Measurements from ENCODE around the gene MTX1. TPM values are rescaled to one million over a fixed set of nuclear protein-coding genes. Genes with fewer than 3 reads are reported as not detected.

Gene MTX1
- total and polyA plus RNA-seq, 2 donors from 2014 or later (not counting 2 experiments from before 2014, with no cell fraction given): 72.2 to 92.6 TPM

Other genes with a start within 250 kb of the MTX1 start
- gene PYGO2, start 246.9 kb upstream of the MTX1 start, total RNA-seq: 24.7 and 27.3 TPM in 2 replicates
- gene PYGO2, start 246.9 kb upstream of the MTX1 start, polyA plus RNA-seq: 17.1 and 19.4 TPM in 2 replicates
- 187 and 211 TPM in 2 replicates for gene SHC1, start 237.9 kb upstream of the MTX1 start, total RNA-seq
- gene SHC1, start 237.9 kb upstream of the MTX1 start, polyA plus RNA-seq: 135 and 145 TPM in 2 replicates
- gene CKS1B, start 234.0 kb upstream of the MTX1 start, total RNA-seq: 236 and 285 TPM in 2 replicates
- gene CKS1B, start 234.0 kb upstream of the MTX1 start, polyA plus RNA-seq: 332 and 402 TPM in 2 replicates
- gene FLAD1, start 225.4 kb upstream of the MTX1 start, total RNA-seq: 52.9 and 61.6 TPM in 2 replicates
- 51.1 and 54.6 TPM in 2 replicates for gene FLAD1, start 225.4 kb upstream of the MTX1 start, polyA plus RNA-seq
- gene LENEP, start 215.1 kb upstream of the MTX1 start, total RNA-seq: not detected in 2 replicates
- not detected in 2 replicates for gene LENEP, start 215.1 kb upstream of the MTX1 start, polyA plus RNA-seq
- gene ZBTB7B, start 205.9 kb upstream of the MTX1 start, total RNA-seq: 26.2 and 32.8 TPM in 2 replicates
- 17.3 and 19.4 TPM in 2 replicates for gene ZBTB7B, start 205.9 kb upstream of the MTX1 start, polyA plus RNA-seq
- 0.07 and 0.27 TPM in 2 replicates for gene DCST2, start 174.9 kb upstream of the MTX1 start, total RNA-seq
- 0.11 and 0.12 TPM in 2 replicates for gene DCST2, start 174.9 kb upstream of the MTX1 start, polyA plus RNA-seq
- not detected in 2 replicates for gene DCST1, start 174.9 kb upstream of the MTX1 start, total RNA-seq
- not detected in 2 replicates for gene DCST1, start 174.9 kb upstream of the MTX1 start, polyA plus RNA-seq
- 214 and 242 TPM in 2 replicates for gene ADAM15, start 157.4 kb upstream of the MTX1 start, total RNA-seq
- gene ADAM15, start 157.4 kb upstream of the MTX1 start, polyA plus RNA-seq: 201 and 244 TPM in 2 replicates
- gene EFNA4, start 145.0 kb upstream of the MTX1 start, total RNA-seq: 10.0 and 10.9 TPM in 2 replicates
- 16.8 and 17.7 TPM in 2 replicates for gene EFNA4, start 145.0 kb upstream of the MTX1 start, polyA plus RNA-seq
- 4.1 and 4.2 TPM in 2 replicates for gene EFNA3, start 129.9 kb upstream of the MTX1 start, total RNA-seq
- 4.3 and 5.0 TPM in 2 replicates for gene EFNA3, start 129.9 kb upstream of the MTX1 start, polyA plus RNA-seq
- gene EFNA1, start 80.8 kb upstream of the MTX1 start, total RNA-seq: 27.3 and 48.2 TPM in 2 replicates
- gene EFNA1, start 80.8 kb upstream of the MTX1 start, polyA plus RNA-seq: 25.7 and 41.9 TPM in 2 replicates
- 63.0 and 65.0 TPM in 2 replicates for gene SLC50A1, start 72.8 kb upstream of the MTX1 start, total RNA-seq
- gene SLC50A1, start 72.8 kb upstream of the MTX1 start, polyA plus RNA-seq: 78.9 and 81.8 TPM in 2 replicates
- gene DPM3, start 68.2 kb upstream of the MTX1 start, total RNA-seq: 37.4 and 45.2 TPM in 2 replicates
- gene DPM3, start 68.2 kb upstream of the MTX1 start, polyA plus RNA-seq: 84.4 and 94.5 TPM in 2 replicates
- gene KRTCAP2, start 35.4 kb upstream of the MTX1 start, total RNA-seq: 176 and 184 TPM in 2 replicates
- gene KRTCAP2, start 35.4 kb upstream of the MTX1 start, polyA plus RNA-seq: 274 and 294 TPM in 2 replicates
- 2.7 and 4.4 TPM in 2 replicates for gene TRIM46, start 34.8 kb upstream of the MTX1 start, total RNA-seq
- 3.6 and 3.8 TPM in 2 replicates for gene TRIM46, start 34.8 kb upstream of the MTX1 start, polyA plus RNA-seq
- gene THBS3, start 798 bp upstream of the MTX1 start, total RNA-seq: 9.4 and 13.1 TPM in 2 replicates
- gene THBS3, start 798 bp upstream of the MTX1 start, polyA plus RNA-seq: 8.5 and 12.7 TPM in 2 replicates
- gene ENTREP3, start 46.8 kb downstream of the MTX1 start, total RNA-seq: 23.4 and 23.6 TPM in 2 replicates
- gene ENTREP3, start 46.8 kb downstream of the MTX1 start, polyA plus RNA-seq: 40.0 and 44.8 TPM in 2 replicates
- gene SCAMP3, start 53.7 kb downstream of the MTX1 start, total RNA-seq: 46.0 and 53.4 TPM in 2 replicates
- 83.3 and 85.4 TPM in 2 replicates for gene SCAMP3, start 53.7 kb downstream of the MTX1 start, polyA plus RNA-seq
- gene CLK2, start 64.8 kb downstream of the MTX1 start, total RNA-seq: 31.5 and 34.0 TPM in 2 replicates
- 25.5 and 28.3 TPM in 2 replicates for gene CLK2, start 64.8 kb downstream of the MTX1 start, polyA plus RNA-seq
- 2.2 and 3.4 TPM in 2 replicates for gene HCN3, start 68.8 kb downstream of the MTX1 start, total RNA-seq
- 2.3 and 2.4 TPM in 2 replicates for gene HCN3, start 68.8 kb downstream of the MTX1 start, polyA plus RNA-seq
- 0.03 and 0.14 TPM in 2 replicates for gene PKLR, start 92.7 kb downstream of the MTX1 start, total RNA-seq
- 0.07 and 0.08 TPM in 2 replicates for gene PKLR, start 92.7 kb downstream of the MTX1 start, polyA plus RNA-seq
- gene FDPS, start 100.2 kb downstream of the MTX1 start, total RNA-seq: 817 and 1,032 TPM in 2 replicates
- 984 and 1,208 TPM in 2 replicates for gene FDPS, start 100.2 kb downstream of the MTX1 start, polyA plus RNA-seq
- 38.1 TPM in 2 replicates for gene RUSC1, start 112.2 kb downstream of the MTX1 start, total RNA-seq
- gene RUSC1, start 112.2 kb downstream of the MTX1 start, polyA plus RNA-seq: 57.2 and 59.7 TPM in 2 replicates